AG09319 (cell line): Measurements from ENCODE around the gene CDRT4.
A peak's percentile ranks its signal among the peaks of the same experiment; 100 is the strongest.

Experiments
- DNase-seq: peaks from one replicate; pipeline ENCODE4 v3.0.0-alpha.2; 2010; ENCODE audit warnings: low read depth; ENCODE audit errors: extremely low read depth
- TF ChIP-seq, protein P1 (sequence below): IDR thresholded peaks from 2 replicates; pipeline ENCODE4 v1.5.1; 2011; ENCODE audit warnings: low read depth, mild to moderate bottlenecking, inconsistent platforms, low read length, moderate library complexity

CDRT4 gene

DNA sequence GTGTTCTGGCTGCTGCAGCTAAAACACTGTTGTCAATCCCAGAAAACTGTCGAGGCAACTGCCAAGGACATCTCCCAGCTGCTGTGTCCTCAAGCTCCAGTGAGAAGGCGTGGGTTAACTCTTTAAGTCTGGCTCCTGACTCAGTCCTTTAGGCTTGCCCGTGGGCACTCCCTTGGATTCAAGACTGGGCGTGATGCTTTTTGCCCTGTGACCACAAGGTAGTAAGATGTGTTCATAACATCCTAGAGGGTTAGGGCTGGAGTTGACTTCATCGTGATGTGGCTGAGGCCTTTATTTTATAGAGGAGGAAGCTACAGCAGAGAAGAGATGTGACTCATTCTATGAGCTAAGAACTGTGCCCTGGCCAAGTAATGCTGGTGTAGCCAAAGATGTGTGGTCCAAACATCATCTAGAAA is 75.1 kb downstream of the CDRT4 start:
- TF ChIP-seq, protein P1, sequence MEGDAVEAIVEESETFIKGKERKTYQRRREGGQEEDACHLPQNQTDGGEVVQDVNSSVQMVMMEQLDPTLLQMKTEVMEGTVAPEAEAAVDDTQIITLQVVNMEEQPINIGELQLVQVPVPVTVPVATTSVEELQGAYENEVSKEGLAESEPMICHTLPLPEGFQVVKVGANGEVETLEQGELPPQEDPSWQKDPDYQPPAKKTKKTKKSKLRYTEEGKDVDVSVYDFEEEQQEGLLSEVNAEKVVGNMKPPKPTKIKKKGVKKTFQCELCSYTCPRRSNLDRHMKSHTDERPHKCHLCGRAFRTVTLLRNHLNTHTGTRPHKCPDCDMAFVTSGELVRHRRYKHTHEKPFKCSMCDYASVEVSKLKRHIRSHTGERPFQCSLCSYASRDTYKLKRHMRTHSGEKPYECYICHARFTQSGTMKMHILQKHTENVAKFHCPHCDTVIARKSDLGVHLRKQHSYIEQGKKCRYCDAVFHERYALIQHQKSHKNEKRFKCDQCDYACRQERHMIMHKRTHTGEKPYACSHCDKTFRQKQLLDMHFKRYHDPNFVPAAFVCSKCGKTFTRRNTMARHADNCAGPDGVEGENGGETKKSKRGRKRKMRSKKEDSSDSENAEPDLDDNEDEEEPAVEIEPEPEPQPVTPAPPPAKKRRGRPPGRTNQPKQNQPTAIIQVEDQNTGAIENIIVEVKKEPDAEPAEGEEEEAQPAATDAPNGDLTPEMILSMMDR: no peak
- peak; percentile 22 for DNase-seq

DNA sequence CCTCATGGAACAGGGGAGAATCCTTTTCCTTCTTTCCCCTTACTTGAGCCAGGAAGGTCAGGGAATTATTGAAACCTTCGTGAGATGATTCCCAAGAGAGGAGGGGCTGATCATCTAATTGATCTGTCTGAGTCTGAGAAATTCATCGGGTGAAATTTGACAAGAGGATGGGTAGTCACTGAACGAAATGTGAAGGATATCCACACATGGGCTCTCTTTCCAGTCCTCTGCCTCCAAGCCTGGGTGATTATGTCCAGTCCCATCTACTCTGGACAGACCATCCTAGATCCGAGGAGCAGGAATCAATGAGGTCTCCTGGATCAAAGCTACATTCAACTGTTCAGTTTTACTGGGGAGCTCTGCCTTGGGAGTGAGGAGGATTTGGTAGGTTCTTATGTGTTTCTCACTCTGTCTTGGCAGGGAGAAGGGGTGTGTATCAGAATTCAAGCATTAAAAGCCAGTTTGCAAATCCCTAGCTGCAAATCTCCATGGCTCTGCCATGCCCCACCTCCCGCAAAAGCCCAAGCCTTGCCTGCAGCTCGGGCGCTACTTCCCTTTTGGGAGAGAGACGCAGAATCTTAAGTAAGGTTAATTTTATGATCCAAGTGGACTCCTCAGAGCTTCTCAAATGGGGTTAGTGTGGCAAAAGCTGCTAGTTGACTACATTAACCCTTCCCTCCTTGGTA is 78.9 kb downstream of the CDRT4 start:
- TF ChIP-seq, protein P1: no peak

DNA sequence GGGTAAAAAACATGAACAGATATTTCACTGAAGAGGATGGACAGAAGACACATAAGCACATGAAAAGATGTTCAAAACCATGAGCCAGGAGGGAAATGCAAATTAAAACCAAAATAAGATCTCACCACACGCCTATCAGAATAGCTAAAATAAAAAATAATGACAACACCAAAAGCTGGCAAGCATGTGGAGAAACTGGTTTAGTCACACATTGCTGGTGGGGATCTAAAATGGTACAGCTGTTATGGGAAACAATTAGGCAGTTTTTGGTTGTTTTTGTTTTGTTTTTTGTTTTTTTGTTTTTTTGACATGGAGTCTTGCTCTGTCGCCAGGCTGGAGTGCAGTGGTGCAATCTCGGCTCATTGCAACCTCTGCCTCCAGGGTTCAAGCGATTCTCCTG is 81.3 kb downstream of the CDRT4 start:
- DNase-seq: no peak
- TF ChIP-seq, protein P1: no peak

More for the DNA sequence above, 78.9 kb downstream of the CDRT4 start:
- DNase-seq: no peak
